Stimulated activated CD8-positive, alpha-beta memory T cell treated with anti-CD3 and anti-CD28 coated beads, Interleukin-2, amount 100 ng/mL, for 48 hours (primary cell): Measurements from ENCODE around the gene ARHGAP6.

Experiments used
- DNase-seq, 2 donors: peaks; one replicate each; pipeline ENCODE4 v3.0.0-alpha.2; 2020; ENCODE audit warnings: low read depth in 2 of 2

ARHGAP6 gene, protein sequence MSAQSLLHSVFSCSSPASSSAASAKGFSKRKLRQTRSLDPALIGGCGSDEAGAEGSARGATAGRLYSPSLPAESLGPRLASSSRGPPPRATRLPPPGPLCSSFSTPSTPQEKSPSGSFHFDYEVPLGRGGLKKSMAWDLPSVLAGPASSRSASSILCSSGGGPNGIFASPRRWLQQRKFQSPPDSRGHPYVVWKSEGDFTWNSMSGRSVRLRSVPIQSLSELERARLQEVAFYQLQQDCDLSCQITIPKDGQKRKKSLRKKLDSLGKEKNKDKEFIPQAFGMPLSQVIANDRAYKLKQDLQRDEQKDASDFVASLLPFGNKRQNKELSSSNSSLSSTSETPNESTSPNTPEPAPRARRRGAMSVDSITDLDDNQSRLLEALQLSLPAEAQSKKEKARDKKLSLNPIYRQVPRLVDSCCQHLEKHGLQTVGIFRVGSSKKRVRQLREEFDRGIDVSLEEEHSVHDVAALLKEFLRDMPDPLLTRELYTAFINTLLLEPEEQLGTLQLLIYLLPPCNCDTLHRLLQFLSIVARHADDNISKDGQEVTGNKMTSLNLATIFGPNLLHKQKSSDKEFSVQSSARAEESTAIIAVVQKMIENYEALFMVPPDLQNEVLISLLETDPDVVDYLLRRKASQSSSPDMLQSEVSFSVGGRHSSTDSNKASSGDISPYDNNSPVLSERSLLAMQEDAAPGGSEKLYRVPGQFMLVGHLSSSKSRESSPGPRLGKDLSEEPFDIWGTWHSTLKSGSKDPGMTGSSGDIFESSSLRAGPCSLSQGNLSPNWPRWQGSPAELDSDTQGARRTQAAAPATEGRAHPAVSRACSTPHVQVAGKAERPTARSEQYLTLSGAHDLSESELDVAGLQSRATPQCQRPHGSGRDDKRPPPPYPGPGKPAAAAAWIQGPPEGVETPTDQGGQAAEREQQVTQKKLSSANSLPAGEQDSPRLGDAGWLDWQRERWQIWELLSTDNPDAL (N-terminal part only)

DNA sequence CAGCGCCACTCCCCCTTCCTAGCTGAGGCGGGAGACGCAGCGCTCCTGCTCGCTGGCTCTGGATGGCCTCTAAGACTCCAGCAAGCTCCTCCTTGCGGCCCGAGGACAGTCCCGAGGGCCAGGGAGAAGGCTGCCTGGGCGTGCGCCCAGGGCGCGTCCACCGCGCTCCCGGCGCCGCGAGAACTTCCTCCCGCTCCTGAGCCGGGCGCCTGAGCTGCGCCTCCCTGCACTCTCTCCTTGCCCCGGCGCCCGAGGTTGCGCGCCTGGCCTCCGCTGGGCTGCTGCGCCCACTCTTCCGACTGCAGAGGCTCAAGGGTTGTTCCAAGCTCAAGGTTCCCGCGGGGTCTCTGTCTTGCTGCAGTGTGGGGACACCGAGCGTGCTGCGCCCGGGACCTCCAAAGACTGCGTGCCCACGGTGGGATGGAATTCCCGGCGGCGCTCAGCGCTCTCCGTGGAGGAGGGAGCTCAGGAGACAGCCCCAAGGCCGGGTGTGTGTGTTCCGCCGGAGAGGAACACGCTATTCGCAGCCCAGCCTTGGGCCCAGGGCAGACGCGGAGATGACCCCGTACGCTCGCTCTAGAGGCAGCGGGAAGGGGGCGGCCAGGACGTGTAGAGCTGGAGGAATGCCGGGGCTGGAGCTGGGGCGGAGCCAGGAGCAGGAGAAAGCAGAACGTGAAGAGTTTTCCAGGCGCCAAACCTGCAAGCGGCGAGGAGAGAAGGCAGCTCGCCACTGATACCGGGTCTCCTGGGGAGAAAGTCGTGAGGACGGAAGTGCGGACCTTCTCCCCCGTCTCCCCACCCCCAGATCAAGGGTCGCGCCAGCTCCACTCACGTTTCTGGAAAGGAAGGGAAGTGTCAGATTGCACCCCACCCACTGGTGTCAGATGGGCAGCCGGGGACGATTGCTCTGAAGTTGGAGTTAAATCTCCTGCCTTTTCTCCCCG, at the start of gene ARHGAP6:
Gene ARHGAP6 (minus strand): TSS at position 753 of the 944 bp plus-strand sequence. CDS start 1,092 bp downstream, outside the sequence.
- DNase-seq: no peak

DNA sequence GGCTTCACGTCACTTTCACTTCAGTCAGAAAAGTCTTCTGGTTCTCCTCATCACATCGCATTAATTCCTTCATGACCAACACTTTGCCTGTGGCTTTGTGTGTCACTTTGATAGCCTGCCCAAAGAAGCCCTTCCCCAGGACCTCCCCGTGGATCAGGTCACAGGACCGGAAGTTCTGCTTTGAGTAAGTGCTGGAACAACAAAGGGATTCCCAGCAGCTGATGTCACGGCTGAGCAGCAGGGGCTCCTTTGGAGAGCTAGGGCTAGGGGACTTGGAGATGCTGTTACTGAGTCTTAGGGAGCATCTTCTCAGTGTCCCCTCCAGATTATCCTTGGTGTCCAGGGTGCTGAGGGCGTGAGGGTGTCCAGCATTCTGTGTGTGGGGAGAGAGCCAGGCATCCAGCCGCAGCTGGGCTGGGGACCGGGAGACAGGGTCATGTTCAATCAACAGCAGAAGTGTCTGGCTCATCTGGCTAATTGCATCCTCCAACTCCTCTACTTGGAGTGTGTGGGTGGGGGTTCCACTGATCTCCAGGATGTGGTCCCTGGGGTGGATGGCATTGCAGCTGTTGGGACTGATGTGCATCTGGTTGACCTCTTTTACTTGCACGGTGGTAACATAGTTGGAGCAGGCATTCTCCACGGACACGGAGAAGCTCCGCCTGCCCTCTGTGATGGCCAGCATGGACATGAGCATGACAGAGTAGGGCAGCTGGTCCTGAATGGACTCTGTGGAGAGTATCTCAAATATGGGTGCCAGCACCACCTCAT, 39.2 kb upstream of the ARHGAP6 start:
- no peak for DNase-seq

DNA sequence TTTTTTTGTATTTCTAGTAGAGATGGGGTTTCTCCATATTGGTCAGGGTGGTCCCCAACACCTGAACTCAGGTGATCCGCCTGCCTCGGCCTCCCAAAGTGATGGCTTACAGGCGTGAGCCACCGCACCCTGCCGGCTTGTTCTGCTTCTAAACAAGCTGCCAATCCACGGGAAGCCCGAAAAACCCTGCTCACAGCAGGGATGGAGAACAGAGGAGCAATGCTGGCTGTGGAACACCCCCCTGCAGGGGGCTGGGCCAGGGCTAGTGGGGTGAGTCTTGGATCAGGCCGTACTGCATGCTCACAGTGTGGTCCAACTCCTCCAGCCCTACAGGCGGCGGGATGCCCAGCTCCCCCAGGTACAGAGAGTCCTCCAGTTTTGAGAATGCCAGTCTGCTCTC, 38.1 kb upstream of the ARHGAP6 start:
- DNase-seq: no peak

DNA sequence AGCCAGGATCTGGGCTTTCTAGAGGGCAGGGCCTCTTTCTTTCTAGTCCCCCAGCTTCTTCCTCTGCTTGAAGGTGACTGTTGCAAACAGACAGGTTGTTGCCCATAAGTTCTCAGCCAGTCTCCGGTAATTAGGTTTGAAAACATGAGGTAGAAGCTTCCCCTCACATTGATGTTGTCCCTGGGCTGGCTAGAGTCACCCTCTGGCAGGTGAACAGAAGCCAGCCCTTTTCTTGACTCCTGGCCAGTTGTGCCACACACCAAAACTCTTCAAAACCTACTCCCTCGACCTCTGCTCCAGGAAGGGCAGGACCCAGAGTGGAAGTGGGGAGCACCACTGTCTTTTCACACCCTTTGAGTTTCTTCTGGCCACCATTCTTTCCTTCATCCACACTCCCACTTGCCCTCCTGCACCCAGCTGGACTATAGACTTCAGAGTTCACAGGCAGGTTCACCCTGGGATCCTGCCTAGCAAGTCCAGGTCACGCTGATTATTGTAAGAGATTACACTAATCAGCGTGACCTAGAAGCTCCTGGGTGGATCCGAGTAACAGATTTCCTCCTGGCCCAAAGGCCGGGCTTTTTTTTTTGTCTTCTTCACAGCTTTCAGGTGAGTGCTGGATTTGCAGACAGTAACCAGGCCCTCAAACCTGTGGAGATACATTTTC, 37.4 kb upstream of the ARHGAP6 start:
- no peak for DNase-seq

DNA sequence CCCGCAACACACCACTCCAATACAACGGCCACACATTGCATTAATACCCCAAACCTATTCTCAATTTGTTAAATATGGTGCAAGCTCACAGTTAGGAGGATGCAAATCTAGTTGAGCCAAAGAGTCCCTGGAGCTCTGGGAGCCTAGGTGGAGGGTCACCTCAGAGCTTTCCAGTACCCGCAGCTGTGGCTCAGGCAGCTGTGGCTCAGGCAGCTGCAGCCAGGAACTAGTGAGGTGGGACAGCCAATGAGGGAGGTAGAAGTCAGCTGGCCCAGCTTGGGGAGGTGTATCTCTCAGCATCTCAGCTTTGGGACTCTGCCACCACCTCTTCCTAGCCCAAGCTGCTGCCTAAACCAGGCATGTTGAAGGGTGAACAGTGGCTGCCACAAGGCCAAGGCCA, 36.7 kb upstream of the ARHGAP6 start:
- no peak for DNase-seq

DNA sequence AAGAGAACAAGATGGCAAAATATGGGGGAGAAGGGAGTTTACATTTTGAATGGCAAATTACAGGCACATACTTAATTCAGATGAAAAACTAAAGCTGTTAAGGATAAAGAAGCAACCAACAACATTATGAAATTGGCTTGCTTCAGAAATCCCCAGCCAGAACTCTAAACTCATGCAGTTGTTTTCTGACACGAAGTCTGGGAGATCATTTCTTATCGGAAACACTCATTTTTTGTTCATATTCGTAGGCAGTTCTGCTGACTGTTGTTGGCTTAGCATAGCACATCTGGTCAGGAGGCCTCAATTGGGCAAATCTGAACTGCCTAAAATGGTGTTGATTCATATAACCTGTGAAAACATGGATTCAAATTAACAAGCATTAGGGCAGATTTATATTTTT, 33.0 kb upstream of the ARHGAP6 start:
- DNase-seq: no peak

DNA sequence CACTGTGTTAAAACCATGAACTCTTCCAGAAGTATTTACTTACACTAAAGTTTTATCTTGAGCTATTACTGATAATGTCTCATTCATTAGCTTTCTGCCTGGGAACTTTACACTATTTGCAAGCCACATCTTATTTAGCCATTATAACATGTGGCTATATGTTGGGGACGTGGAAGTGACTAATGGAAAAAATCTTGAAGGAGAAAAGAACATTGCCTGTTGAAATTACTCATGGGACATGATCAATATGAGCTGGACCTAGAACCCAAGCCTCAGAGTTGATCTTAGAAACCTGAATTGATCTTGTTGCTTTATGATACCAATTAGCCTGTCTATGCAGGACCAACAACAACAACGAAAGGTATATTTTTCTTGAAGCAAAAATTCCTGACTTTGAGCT, 22.5 kb upstream of the ARHGAP6 start:
- no peak for DNase-seq

DNA sequence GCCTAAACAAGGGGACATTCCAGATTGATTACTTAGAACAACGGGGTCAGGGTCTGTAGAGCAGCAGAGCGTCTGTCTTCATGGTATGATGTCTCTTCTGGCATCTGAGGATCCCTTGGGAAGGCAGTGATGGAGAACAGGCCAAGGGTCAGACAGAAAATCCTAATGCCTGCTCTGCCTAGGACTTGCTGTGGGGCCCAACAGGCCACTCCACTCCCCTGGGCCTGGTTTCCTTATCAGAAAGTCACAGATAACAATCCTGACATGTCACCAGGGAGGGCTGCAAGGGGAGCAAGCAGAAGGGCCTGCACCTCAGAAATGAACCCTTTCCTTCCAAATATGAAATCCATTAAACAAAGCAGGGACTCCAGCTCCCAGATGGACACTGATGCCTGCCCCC, 21.4 kb upstream of the ARHGAP6 start:
- no peak for DNase-seq

DNA sequence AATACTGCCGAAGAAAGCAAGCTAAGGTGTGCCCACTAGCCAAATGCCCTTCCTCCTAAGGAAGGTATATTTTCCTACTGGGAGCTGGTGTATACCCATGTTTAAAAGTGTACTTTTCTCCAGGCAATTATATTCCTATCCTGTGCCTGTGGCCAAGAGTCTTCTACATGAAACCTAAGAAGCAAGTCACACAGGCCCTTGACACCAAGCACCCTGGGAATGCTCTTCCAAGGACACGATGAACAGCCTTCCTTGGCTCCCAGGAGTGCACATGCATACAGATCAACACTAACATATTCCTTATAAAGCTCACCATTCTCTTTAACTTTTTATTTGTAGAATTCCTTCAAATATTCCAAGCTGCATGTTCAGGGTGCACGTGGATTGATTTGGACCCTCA, 17.3 kb upstream of the ARHGAP6 start:
- DNase-seq: no peak

DNA sequence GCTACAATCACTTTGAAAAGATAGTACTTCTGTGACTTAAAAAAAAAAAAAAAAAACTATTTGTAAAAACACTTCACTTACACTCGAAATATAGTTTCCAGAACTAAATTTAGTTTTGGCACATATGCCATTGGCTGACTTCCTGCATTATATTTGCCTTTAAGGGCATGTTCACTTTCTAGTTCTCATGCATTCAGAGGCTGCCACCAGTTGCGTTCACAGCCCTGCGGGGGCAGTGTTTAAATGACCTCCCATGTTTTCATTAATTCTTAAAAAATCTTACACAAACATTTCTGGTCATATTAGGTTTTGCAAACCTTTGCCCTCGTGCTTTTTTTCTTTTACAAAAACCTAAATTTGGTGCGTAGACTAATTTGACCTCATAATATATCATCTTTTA, 12.4 kb upstream of the ARHGAP6 start:
- no peak for DNase-seq

DNA sequence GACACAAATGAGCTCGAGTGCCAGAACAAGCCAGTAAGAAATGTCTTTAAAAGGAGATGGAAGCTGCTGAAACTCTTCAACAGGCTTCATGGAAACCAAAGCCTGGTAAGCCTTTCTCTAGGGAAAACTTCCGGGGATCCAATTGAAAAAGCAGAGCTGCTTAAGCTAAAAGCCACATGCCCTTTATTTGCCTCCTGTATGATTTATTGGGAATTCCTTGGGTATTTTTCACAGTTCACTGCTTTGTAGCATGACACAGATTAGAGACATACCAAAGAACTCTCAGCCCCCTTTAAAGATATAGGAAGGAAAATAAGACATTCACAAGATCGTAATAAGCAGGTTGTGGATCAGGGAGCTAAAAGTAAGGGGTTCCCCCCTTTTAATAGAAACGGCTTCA, 6.5 kb upstream of the ARHGAP6 start:
- no peak for DNase-seq

DNA sequence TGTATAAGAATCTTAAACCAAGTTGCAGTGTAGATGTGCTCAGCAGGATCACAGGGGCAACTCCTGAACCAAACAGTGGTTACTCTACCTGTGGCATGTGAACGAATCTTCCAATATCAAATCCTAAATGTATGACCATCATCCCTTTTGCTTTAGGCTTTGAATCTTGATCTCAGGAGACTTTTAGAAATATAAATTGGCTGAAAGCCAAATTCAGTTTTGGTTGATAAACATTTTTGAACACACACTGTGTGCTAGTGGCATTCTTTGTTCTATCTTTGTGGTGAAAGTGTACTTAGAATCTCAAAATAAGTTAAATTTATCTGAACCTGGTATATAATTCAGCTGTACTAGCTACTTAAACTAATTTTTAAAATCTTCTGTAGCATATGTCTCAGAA, 4.6 kb upstream of the ARHGAP6 start:
- no peak for DNase-seq

DNA sequence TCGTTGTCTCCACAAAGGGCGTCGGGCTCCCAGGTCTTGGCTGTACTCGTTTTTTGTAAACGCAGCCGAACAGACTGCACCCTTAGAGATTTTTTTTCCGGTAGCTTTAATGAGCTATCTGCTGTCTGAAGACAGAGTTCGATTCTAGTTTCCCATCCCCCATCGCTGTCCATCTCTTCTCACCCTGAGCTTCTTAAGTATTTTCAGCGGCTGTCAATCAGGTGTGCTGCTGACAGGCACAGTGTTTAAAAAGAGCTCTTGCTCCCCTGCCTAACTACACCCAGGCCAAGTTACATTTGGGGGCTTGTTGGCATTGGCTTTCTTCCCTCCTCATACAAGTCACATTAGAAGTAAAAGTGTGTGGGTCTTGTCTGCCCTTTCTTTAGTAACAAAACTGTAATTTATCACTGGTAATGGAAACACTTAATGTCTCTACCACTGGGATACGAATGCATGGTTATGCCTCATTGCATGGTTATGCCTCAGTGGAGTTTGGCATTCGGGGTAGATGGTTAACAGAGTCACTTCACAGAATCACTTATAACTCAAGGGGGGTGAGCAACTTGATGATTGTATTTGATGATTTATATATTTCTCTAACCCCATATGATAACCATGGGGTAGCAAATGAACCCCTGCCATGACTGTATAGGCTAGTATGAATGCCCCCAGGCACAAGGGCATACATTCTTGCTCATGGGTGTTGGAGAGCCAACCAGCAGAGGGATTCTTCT, 1.4 kb upstream of the ARHGAP6 start:
- DNase-seq: no peak

DNA sequence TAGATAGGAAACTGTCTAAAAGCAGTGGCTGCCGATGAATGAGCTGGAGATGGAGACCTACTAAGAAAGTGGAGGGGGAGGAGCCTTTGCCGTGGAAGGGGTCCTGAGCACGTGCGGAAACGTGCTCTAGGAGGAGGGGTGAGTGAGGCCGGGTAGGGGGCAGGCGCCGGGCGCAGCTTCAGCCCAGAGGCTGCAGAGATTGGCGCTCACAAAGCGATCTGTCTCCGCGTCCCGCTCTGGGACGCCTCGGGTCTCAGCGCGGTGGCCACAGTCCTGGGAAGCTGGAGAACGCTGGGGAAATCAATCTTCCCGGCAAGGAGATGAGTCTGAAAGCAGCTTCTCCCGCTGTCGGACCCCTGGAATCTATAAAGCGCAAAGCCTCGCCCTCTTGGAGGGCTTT, 444 bp upstream of the ARHGAP6 start:
- DNase-seq: no peak

DNA sequence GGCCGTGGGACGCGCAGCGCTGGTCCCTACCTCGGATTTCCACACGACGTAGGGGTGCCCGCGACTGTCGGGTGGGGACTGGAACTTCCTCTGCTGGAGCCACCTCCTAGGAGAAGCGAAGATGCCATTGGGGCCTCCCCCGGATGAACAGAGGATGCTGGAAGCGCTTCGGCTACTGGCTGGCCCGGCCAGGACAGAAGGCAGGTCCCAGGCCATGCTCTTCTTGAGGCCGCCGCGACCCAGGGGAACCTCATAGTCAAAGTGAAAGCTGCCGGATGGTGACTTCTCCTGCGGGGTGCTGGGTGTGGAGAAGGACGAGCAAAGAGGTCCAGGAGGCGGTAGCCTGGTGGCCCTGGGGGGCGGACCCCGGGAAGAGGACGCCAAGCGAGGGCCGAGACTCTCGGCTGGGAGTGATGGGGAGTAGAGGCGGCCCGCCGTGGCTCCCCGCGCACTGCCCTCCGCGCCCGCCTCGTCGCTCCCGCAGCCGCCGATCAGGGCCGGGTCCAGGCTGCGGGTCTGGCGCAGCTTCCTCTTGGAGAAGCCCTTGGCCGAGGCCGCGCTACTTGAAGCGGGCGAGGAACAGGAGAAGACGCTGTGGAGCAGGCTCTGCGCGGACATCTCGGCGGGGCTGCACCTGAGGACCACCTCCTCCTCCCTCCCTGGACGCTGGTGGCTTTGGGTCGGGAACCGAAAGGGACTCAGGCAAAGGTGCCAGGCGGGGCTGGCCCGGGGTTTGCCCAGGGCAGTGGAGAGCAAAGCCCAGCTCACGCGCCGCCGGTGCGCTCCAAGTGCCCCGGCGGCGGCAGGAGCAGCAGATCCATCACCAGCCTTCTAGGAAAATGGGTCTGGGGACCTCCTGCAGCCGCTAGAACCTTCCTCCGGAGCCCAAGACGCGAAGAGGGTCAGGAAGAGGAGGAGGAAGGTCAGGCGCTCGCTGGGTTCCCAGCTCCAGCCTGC, 1.2 kb downstream of the ARHGAP6 start:
- no peak for DNase-seq

DNA sequence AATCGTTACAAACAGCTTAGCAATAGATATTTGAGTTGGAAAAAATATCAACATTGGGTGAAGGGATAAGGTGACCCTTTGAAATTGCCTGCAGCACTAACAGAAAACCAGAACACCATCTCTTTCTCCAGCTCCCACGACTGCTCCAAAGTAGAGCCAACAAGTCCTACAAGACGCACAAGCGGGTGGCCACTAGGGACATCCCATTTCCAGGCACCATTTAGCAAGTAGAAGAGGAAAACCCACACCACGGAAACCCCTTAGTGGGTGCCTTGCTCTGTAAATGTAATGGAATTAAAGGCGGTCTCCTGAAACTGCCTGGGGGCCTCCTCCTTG, 1.9 kb downstream of the ARHGAP6 start:
- DNase-seq: no peak

DNA sequence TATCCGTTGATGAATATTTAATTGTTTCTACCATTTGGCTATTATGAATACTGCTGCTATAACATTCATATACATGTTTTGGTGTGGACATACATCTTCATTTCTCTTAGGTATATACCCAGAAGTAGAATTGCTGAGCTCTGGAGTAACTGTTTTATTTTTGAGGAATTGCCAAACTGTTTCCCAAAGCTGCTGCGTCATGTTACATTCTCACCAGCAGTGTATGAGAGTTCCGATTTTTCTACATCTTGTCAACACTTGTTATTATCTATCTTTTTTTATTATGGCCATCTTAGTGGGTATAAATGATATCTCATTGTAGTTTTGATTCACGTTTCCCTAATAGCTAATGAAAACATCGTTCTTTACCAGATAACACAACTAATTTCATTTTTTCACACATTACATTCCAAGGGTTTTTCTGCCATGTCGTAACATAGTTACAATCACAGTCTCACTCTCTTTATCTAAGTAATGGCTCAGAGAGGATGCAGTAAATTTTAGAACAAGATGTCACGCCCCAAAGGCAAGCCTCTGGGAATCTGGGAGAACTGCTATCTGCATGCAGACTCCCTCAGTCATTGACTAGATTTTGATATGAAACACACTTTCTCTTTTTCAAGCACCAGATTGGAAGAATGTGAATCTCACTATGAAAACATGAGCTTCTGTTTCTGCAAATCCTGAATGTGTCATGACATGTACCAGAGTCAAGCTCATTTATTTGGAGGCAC, 10.3 kb downstream of the ARHGAP6 start:
- no peak for DNase-seq
